Esophagus muscularis mucosa (tissue), 4 donors: ENCODE measurements around the gene NXPE3.

Source experiments
- EP300 ChIP-seq: sonication (generic); formaldehyde crosslinking; IDR thresholded peaks from one replicate; pipeline ENCODE4 v1.6.1; 2017; ENCODE audit warnings: antibody characterized with exemption
- POLR2AphosphoS5 ChIP-seq, 2 donors: sonication (generic); formaldehyde crosslinking; IDR thresholded peaks; one replicate each; pipeline ENCODE4 v1.6.1; 2017; ENCODE audit warnings: antibody characterized with exemption in 2 of 2
- TF ChIP-seq, protein P1 (sequence below), 3 experiments: fragments of 200-600 bp in 2 of 3; fragments of 450-650 bp in 1 of 3; sonication (generic) in 2 of 3; IDR thresholded peaks; one replicate each; pipeline ENCODE4 v1.5.1; 2017 to 2019; ENCODE audit warnings: antibody characterized with exemption in 3 of 3, mild to moderate bottlenecking in 2 of 3, moderate library complexity in 1 of 3

DNA sequence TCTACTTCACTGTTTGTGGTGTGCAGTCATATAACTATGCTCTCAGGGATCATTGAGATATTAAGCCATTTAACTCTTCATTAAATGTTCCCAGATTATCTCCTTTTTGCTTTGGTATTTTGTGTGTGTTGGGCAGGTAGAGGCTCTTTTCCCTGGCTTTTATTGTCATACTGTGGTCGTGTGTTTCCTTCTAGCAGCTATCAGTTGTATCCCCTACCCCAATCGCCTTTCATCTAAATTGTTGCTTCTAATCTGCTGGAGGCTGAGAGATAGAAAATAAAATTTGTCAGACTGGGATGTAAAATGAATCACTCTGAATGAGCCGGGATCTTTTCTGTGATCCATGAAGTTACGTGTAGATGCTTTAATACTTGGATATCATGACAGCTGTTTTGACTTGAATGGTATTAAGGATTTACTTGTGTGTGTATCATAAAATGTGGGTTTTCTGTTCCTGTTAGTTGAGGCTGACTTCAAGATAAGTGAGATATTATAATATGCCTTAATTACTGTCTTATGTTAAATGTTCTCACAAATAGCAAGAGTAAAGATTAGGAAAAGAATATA is 79.5 kb downstream of the NXPE3 start:
- TF ChIP-seq POLR2AphosphoS5 (IDR thresholded peaks at IDR 0.05) (peak in 1 of 2 donors; percentile 33), EP300 (no peak)
- TF ChIP-seq, protein P1, sequence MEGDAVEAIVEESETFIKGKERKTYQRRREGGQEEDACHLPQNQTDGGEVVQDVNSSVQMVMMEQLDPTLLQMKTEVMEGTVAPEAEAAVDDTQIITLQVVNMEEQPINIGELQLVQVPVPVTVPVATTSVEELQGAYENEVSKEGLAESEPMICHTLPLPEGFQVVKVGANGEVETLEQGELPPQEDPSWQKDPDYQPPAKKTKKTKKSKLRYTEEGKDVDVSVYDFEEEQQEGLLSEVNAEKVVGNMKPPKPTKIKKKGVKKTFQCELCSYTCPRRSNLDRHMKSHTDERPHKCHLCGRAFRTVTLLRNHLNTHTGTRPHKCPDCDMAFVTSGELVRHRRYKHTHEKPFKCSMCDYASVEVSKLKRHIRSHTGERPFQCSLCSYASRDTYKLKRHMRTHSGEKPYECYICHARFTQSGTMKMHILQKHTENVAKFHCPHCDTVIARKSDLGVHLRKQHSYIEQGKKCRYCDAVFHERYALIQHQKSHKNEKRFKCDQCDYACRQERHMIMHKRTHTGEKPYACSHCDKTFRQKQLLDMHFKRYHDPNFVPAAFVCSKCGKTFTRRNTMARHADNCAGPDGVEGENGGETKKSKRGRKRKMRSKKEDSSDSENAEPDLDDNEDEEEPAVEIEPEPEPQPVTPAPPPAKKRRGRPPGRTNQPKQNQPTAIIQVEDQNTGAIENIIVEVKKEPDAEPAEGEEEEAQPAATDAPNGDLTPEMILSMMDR (IDR thresholded peaks at IDR 0.05) = no peak
